GM21381 (cell line): ENCODE measurements around the gene CHSY3.

Experiments
- ATAC-seq: cut with Tn5 transposase; IDR thresholded peaks from one replicate; pipeline ENCODE4 v1.9.1; 2021; ENCODE audit warnings: mild to moderate bottlenecking, moderate library complexity; ENCODE audit not compliant: unreplicated experiment

Gene CHSY3

GRCh38 chr5:129945028-129945427 lies 40.8 kb downstream of the CHSY3 start:
- no peak for ATAC-seq

- no peak for ATAC-seq
These were observed 41.6 kb downstream of the CHSY3 start for GRCh38 chr5:129945774-129946270.

GRCh38 chr5:129951039-129951438 lies 46.8 kb downstream of the CHSY3 start:
- no peak for ATAC-seq

GRCh38 chr5:129958581-129958980 lies 54.3 kb downstream of the CHSY3 start:
- ATAC-seq: no peak

GRCh38 chr5:129960831-129961230 lies 56.6 kb downstream of the CHSY3 start:
- ATAC-seq: no peak

- ATAC-seq: no peak
These were observed 58.2 kb downstream of the CHSY3 start for GRCh38 chr5:129962506-129962905.

- no peak for ATAC-seq
These were observed 59.1 kb downstream of the CHSY3 start for GRCh38 chr5:129963359-129963758.

GRCh38 chr5:129966071-129966470 lies 61.8 kb downstream of the CHSY3 start:
- no peak for ATAC-seq

GRCh38 chr5:129971714-129972113 lies 67.4 kb downstream of the CHSY3 start:
- ATAC-seq: no peak

GRCh38 chr5:129972465-129973141 lies 68.3 kb downstream of the CHSY3 start:
- no peak for ATAC-seq

GRCh38 chr5:129973716-129974426 lies 69.6 kb downstream of the CHSY3 start:
- ATAC-seq: no peak

- peak; percentile 94 for ATAC-seq
These were observed 73.5 kb downstream of the CHSY3 start for GRCh38 chr5:129977810-129978209.

- ATAC-seq: no peak
These were observed 74.0 kb downstream of the CHSY3 start for GRCh38 chr5:129978270-129978669.

GRCh38 chr5:129988453-129988852 lies 84.2 kb downstream of the CHSY3 start:
- no peak for ATAC-seq

- no peak for ATAC-seq
These were observed 87.5 kb downstream of the CHSY3 start for GRCh38 chr5:129991780-129992179.

GRCh38 chr5:129996896-129997295 lies 92.6 kb downstream of the CHSY3 start:
- ATAC-seq: no peak

GRCh38 chr5:130000460-130000859 lies 96.2 kb downstream of the CHSY3 start:
- ATAC-seq: no peak

GRCh38 chr5:130002183-130002582 lies 97.9 kb downstream of the CHSY3 start:
- no peak for ATAC-seq

GRCh38 chr5:130002876-130003275 lies 98.6 kb downstream of the CHSY3 start:
- no peak for ATAC-seq

- no peak for ATAC-seq
These were observed 107.7 kb downstream of the CHSY3 start for GRCh38 chr5:130011986-130012385.

- ATAC-seq: no peak
These were observed 112.9 kb downstream of the CHSY3 start for GRCh38 chr5:130017173-130017572.

- no peak for ATAC-seq
These were observed 114.4 kb downstream of the CHSY3 start for GRCh38 chr5:130018641-130019040.
